Upper lobe of left lung (tissue), 4 donors: ENCODE measurements around the gene AGO3.

Experiments
- CTCF ChIP-seq, 6 experiments: fragments of 450-650 bp in 4 of 6; fragments of 200-600 bp in 2 of 6; sonication (generic) in 2 of 6; IDR thresholded peaks; one replicate each; pipeline ENCODE4 v1.5.1; 2016 to 2019; ENCODE audit warnings: antibody characterized with exemption in 6 of 6
- EP300 ChIP-seq, 4 donors: sonication (generic); formaldehyde crosslinking; IDR thresholded peaks; one replicate each; pipeline ENCODE4 v1.5.1; 2017; ENCODE audit warnings: antibody characterized with exemption in 4 of 4, control low read depth in 2 of 4
- POLR2AphosphoS5 ChIP-seq, 2 donors: sonication (generic); formaldehyde crosslinking; IDR thresholded peaks; one replicate each; pipeline ENCODE4 v1.5.1; 2017; ENCODE audit warnings: antibody characterized with exemption in 2 of 2

GRCh38 chr1:36093929-36094328 lies 163.0 kb downstream of the AGO3 start:
- TF ChIP-seq CTCF (IDR thresholded peaks at IDR 0.05) (no peak), POLR2AphosphoS5 (IDR thresholded peaks at IDR 0.05) (no peak), EP300 (IDR thresholded peaks at IDR 0.05) (no peak)
